Stomach (tissue), 9 donors: ENCODE data around the gene DACT2. TPM values are rescaled to one million over a fixed set of nuclear protein-coding genes. Genes with fewer than 3 reads are reported as not detected.
"Not testable (repeated sequence)": the region's sequence is repeated elsewhere in the genome, so short reads cannot be mapped to it uniquely, and the experiment has no call there.

Experiments
- DNase-seq, 2 donors: peaks; one replicate each; pipeline versions ENCODE4 v3.0.0 to v3.0.0-alpha.2; 2013 to 2019
- H3K27ac ChIP-seq, 5 donors: fragments of 200-600 bp in 4 of 5; sonication (generic) in 4 of 5; one replicate each; pipeline ENCODE4 v1.5.1; 2013 to 2019; ENCODE audit warnings: mild to moderate bottlenecking in 1 of 5, moderate library complexity in 1 of 5
- H3K27me3 ChIP-seq, 3 donors: fragments of 200-600 bp; sonication (generic); one replicate each; pipeline ENCODE4 v1.5.1; 2017 to 2019; ENCODE audit warnings: mixed run types in 1 of 3
- H3K36me3 ChIP-seq, 4 donors: fragments of 200-600 bp; sonication (generic); 1 replicate in 3 of 4; 2 replicates in 1 of 4; pipeline ENCODE4 v1.5.1; 2016 to 2019
- H3K4me1 ChIP-seq, 4 donors: fragments of 200-600 bp; sonication (generic); one replicate each; pipeline ENCODE4 v1.5.1; 2016 to 2019
- H3K4me3 ChIP-seq, 4 donors: fragments of 200-600 bp; sonication (generic) in 3 of 4; one replicate each; pipeline ENCODE4 v1.5.1; 2016 to 2019; ENCODE audit warnings: mild to moderate bottlenecking in 1 of 4
- H3K9me3 ChIP-seq, 4 donors: fragments of 200-600 bp; sonication (generic); one replicate each; pipeline ENCODE4 v1.5.1; 2016 to 2019
- CTCF ChIP-seq, 7 experiments: fragments of 450-650 bp in 4 of 7; fragments of 200-600 bp in 3 of 7; sonication (generic) in 3 of 7; IDR thresholded peaks; one replicate each; pipeline ENCODE4 v1.5.1; 2016 to 2019; ENCODE audit warnings: antibody characterized with exemption in 7 of 7, control low read depth in 2 of 7, mild to moderate bottlenecking in 1 of 7
- EP300 ChIP-seq: sonication (generic); formaldehyde crosslinking; IDR thresholded peaks from one replicate; pipeline ENCODE4 v1.6.1; 2017; ENCODE audit warnings: antibody characterized with exemption
- POLR2A ChIP-seq, 4 donors: fragments of 450-650 bp; IDR thresholded peaks; one replicate each; pipeline ENCODE4 v1.6.1; 2016; ENCODE audit warnings: antibody characterized with exemption in 4 of 4, control low read depth in 2 of 4, mild to moderate bottlenecking in 1 of 4, moderate library complexity in 1 of 4
- POLR2AphosphoS5 ChIP-seq, 3 donors: sonication (generic); formaldehyde crosslinking; IDR thresholded peaks; one replicate each; pipeline ENCODE4 v1.6.1; 2016; ENCODE audit warnings: antibody characterized with exemption in 3 of 3
- WGBS, 5 donors: extraction: QIAGEN DNeasy Blood & Tissue Kit in 3 of 5; methylation state at CpG; one replicate each; pipeline versions ENCODE4 v1.1.5 to v1.1.7; 2013 to 2018; 5-methylcytosine and 5-hydroxymethylcytosine counted together
- intact Hi-C: fragments of 100-400 bp; cut with DNase I; formaldehyde crosslinking; loops from one replicate; pipeline ENCODE4 v1.15.1; 2023; ENCODE audit warnings: low total_unique reads
- polyA plus RNA-seq, 3 donors: library from polyadenylated mRNA; stranded (reverse); fragments of 200-250 nt; gene quantifications; one replicate each; pipeline ENCODE4 v1.2.3, GENCODE V29; 2013
- total RNA-seq, 5 donors: library from RNA; depleted of rRNA; stranded (reverse); fragments of >200 nt; gene quantifications; one replicate each; pipeline versions ENCODE4 v1.1.0 to v1.2.3, GENCODE V29; 2014 to 2016
- donor health status: healthy with polysubstance abuse.
- donor health status: Bipolar disorder and iron deficiency.
- donor health status: healthy.

Gene DACT2
- total and polyA plus RNA-seq, 8 donors = 0.44 to 4.9 (median 0.74) TPM; not detected in 2

- Histone ChIP-seq H3K36me3 (no peaks in the 10 kb centered on the region), H3K9me3 (no peaks in the 10 kb centered on the region), H3K4me3 (no peak overlapping the region), H3K27ac (no peak overlapping the region), H3K27me3 (peaks cover 0 to 21% (median 0%) of the 10 kb centered on the region in 3 donors), H3K4me1 (peaks cover 0 to 29% (median 22%) of the 10 kb centered on the region in 4 donors)
- TF ChIP-seq POLR2AphosphoS5 (IDR thresholded peaks at IDR 0.05) (no peak), POLR2A (IDR thresholded peaks at IDR 0.05) (no peak), EP300 (no peak), CTCF (IDR thresholded peaks at IDR 0.05) (no peak)
- intact Hi-C loops = no loop called here
- peak; percentile 41 to 43 for DNase-seq
- WGBS, 5 donors = 63 to 81% (median 77%) methylated on average over 19 of the region's 19 CpGs
Measured at GRCh38 chr6:168270274-168271172, 49.1 kb downstream of the DACT2 start.

- intact Hi-C loops = no loop called here
- no peak overlapping the region for H3K27ac ChIP-seq
- TF ChIP-seq CTCF (IDR thresholded peaks at IDR 0.05) (no peak), POLR2AphosphoS5 (IDR thresholded peaks at IDR 0.05) (no peak), EP300 (no peak), POLR2A (IDR thresholded peaks at IDR 0.05) (no peak)
- peaks cover 0 to 21% (median 0%) of the 10 kb centered on the region in 3 donors for H3K27me3 ChIP-seq
- no peaks in the 10 kb centered on the region for H3K36me3 ChIP-seq
- peaks cover 0 to 24% (median 16%) of the 10 kb centered on the region in 4 donors for H3K4me1 ChIP-seq
- 84 to 94% (median 92%) methylated on average over 16 of the region's 16 CpGs for WGBS, 5 donors
- no peaks in the 10 kb centered on the region for H3K9me3 ChIP-seq
- no peak for DNase-seq
- H3K4me3 ChIP-seq = no peak overlapping the region
Measured at GRCh38 chr6:168269455-168270243, 49.9 kb downstream of the DACT2 start.

GRCh38 chr6:168268755-168269154, 50.8 kb downstream of the DACT2 start:
- Histone ChIP-seq H3K36me3 (no peaks in the 10 kb centered on the region), H3K4me1 (peaks cover 0 to 16% (median 8%) of the 10 kb centered on the region in 4 donors), H3K27ac (no peak overlapping the region), H3K9me3 (no peaks in the 10 kb centered on the region), H3K4me3 (no peak overlapping the region), H3K27me3 (peaks cover 0 to 15% (median 0%) of the 10 kb centered on the region in 3 donors)
- no peak for DNase-seq
- intact Hi-C loops = no loop called here
- WGBS, 5 donors = 13 to 32% (median 23%) methylated on average over 1 of the region's 1 CpG
- TF ChIP-seq POLR2AphosphoS5 (IDR thresholded peaks at IDR 0.05) (no peak), EP300 (no peak), POLR2A (IDR thresholded peaks at IDR 0.05) (no peak), CTCF (IDR thresholded peaks at IDR 0.05) (no peak)

GRCh38 chr6:168267779-168268178, 51.8 kb downstream of the DACT2 start:
- H3K27ac ChIP-seq, H3K9me3 ChIP-seq, intact Hi-C loops, H3K36me3 ChIP-seq, H3K4me3 ChIP-seq, H3K4me1 ChIP-seq, DNase-seq, H3K27me3 ChIP-seq: not testable (repeated sequence)
- 75 to 95% (median 85%) methylated on average over 3 of the region's 3 CpGs for WGBS, 5 donors
